IPS-18a (cell line): ENCODE results near the gene PCK2.
A peak's percentile ranks its signal among the peaks of the same experiment; 100 is the strongest.

Experiments
- H3K27ac ChIP-seq: one replicate; pipeline ENCODE4 v1.5.1; 2013; ENCODE audit warnings: low read length
- H3K27me3 ChIP-seq: one replicate; pipeline ENCODE4 v1.6.1; 2013; ENCODE audit warnings: mild to moderate bottlenecking, low read length; ENCODE audit not compliant: control insufficient read depth, insufficient read depth
- H3K36me3 ChIP-seq: one replicate; pipeline ENCODE4 v1.6.1; 2013; ENCODE audit warnings: low read depth, low read length; ENCODE audit not compliant: control insufficient read depth
- H3K4me1 ChIP-seq: one replicate; pipeline ENCODE4 v1.6.1; 2013; ENCODE audit warnings: low read depth, low read length; ENCODE audit not compliant: control insufficient read depth
- H3K4me3 ChIP-seq: one replicate; pipeline ENCODE4 v1.5.1; 2013; ENCODE audit warnings: low read length
- H3K9ac ChIP-seq: one replicate; pipeline ENCODE4 v1.6.1; 2013; ENCODE audit warnings: mild to moderate bottlenecking, low read length, moderate library complexity
- H3K9me3 ChIP-seq: one replicate; pipeline ENCODE4 v1.6.1; 2013; ENCODE audit warnings: low read depth, low read length; ENCODE audit not compliant: control insufficient read depth

The PCK2 gene

GRCh38 chr14:24130380-24130716, 36.2 kb downstream of the PCK2 start, which contains the start of gene FITM1:
FITM1 (plus strand) TSS chr14:24130659; CDS start chr14:24131564, 905 bp downstream.
- H3K4me3 ChIP-seq, result no peak within 1 kb of the TSS
- no peaks in the 10 kb centered on the region for H3K4me1 ChIP-seq
- H3K36me3 ChIP-seq, result no peaks in the 10 kb centered on the region
- no peak within 1 kb of the TSS for H3K9ac ChIP-seq
- H3K27me3 ChIP-seq, result no peaks in the 10 kb centered on the region
- H3K9me3 ChIP-seq, result no peaks in the 10 kb centered on the region
- no peak within 1 kb of the TSS for H3K27ac ChIP-seq

- Histone ChIP-seq H3K36me3 (no peaks in the 10 kb centered on the region), H3K4me3 (no peak overlapping the region), H3K9me3 (no peaks in the 10 kb centered on the region), H3K27me3 (no peaks in the 10 kb centered on the region), H3K9ac (no peak overlapping the region), H3K4me1 (no peaks in the 10 kb centered on the region), H3K27ac (no peak overlapping the region)
Observed at GRCh38 chr14:24130717-24131548, 36.8 kb downstream of the PCK2 start.

GRCh38 chr14:24131549-24131966, 37.4 kb downstream of the PCK2 start:
- Histone ChIP-seq H3K4me1 (no peaks in the 10 kb centered on the region), H3K9me3 (no peaks in the 10 kb centered on the region), H3K4me3 (no peak overlapping the region), H3K36me3 (no peaks in the 10 kb centered on the region), H3K27me3 (no peaks in the 10 kb centered on the region), H3K27ac (no peak overlapping the region), H3K9ac (no peak overlapping the region)

- H3K27me3 ChIP-seq, result no peaks in the 10 kb centered on the region
- no peaks in the 10 kb centered on the region for H3K36me3 ChIP-seq
- H3K9ac ChIP-seq, result no peak overlapping the region
- H3K27ac ChIP-seq, result no peak overlapping the region
- H3K4me1 ChIP-seq, result peaks cover 5% of the 10 kb centered on the region
- H3K4me3 ChIP-seq, result no peak overlapping the region
- H3K9me3 ChIP-seq, result no peaks in the 10 kb centered on the region
Observed at GRCh38 chr14:24132061-24132685, 38.1 kb downstream of the PCK2 start.

- Histone ChIP-seq H3K9ac (no peak overlapping the region), H3K27ac (no peak overlapping the region), H3K27me3 (no peaks in the 10 kb centered on the region), H3K9me3 (no peaks in the 10 kb centered on the region), H3K4me3 (no peak overlapping the region), H3K4me1 (peaks cover 6% of the 10 kb centered on the region), H3K36me3 (peaks cover 4% of the 10 kb centered on the region)
Observed at GRCh38 chr14:24132976-24133375, 38.9 kb downstream of the PCK2 start.

GRCh38 chr14:24133735-24134134, 39.6 kb downstream of the PCK2 start:
- H3K9me3 ChIP-seq, result no peaks in the 10 kb centered on the region
- H3K27me3 ChIP-seq, result no peaks in the 10 kb centered on the region
- no peak overlapping the region for H3K9ac ChIP-seq
- H3K4me3 ChIP-seq, result no peak overlapping the region
- peaks cover 6% of the 10 kb centered on the region for H3K4me1 ChIP-seq
- H3K36me3 ChIP-seq, result peaks cover 12% of the 10 kb centered on the region
- no peak overlapping the region for H3K27ac ChIP-seq

- H3K9me3 ChIP-seq, result no peaks in the 10 kb centered on the region
- peak overlapping the region; percentile 19 for H3K9ac ChIP-seq
- no peaks in the 10 kb centered on the region for H3K27me3 ChIP-seq
- no peak overlapping the region for H3K27ac ChIP-seq
- H3K36me3 ChIP-seq, result peaks cover 21% of the 10 kb centered on the region
- H3K4me1 ChIP-seq, result peaks cover 11% of the 10 kb centered on the region
- H3K4me3 ChIP-seq, result peak overlapping the region; percentile 78
Observed at GRCh38 chr14:24135584-24135833, 41.4 kb downstream of the PCK2 start.

- H3K27ac ChIP-seq, result no peak within 1 kb of the TSS
- peaks cover 21% of the 10 kb centered on the region for H3K36me3 ChIP-seq
- peaks cover 11% of the 10 kb centered on the region for H3K4me1 ChIP-seq
- H3K4me3 ChIP-seq, result peak within 1 kb of the TSS; percentile 78
- no peaks in the 10 kb centered on the region for H3K9me3 ChIP-seq
- no peaks in the 10 kb centered on the region for H3K27me3 ChIP-seq
- H3K9ac ChIP-seq, result peak within 1 kb of the TSS; percentile 60
Observed at GRCh38 chr14:24135834-24136683, 41.9 kb downstream of the PCK2 start, which contains the start of gene PSME1. PSME1 (plus strand) TSS chr14:24136194; CDS start chr14:24136263, 69 bp downstream.

GRCh38 chr14:24136684-24137528, 42.8 kb downstream of the PCK2 start:
- no peak overlapping the region for H3K27ac ChIP-seq
- peaks cover 21% of the 10 kb centered on the region for H3K36me3 ChIP-seq

GRCh38 chr14:24137529-24138395, 43.7 kb downstream of the PCK2 start:
- no peak overlapping the region for H3K27ac ChIP-seq
- peaks cover 11% of the 10 kb centered on the region for H3K4me1 ChIP-seq
- H3K4me3 ChIP-seq, result no peak overlapping the region
- no peak overlapping the region for H3K9ac ChIP-seq
- H3K9me3 ChIP-seq, result no peaks in the 10 kb centered on the region
- no peaks in the 10 kb centered on the region for H3K27me3 ChIP-seq
- H3K36me3 ChIP-seq, result peaks cover 21% of the 10 kb centered on the region

More at GRCh38 chr14:24136684-24137528, 42.8 kb downstream of the PCK2 start:
- no peak overlapping the region for H3K9ac ChIP-seq
- peaks cover 11% of the 10 kb centered on the region for H3K4me1 ChIP-seq
- H3K4me3 ChIP-seq, result peak overlapping the region; percentile 78
- H3K9me3 ChIP-seq, result no peaks in the 10 kb centered on the region
- H3K27me3 ChIP-seq, result no peaks in the 10 kb centered on the region
